Activated CD8-positive, alpha-beta memory T cell treated with anti-CD3 and anti-CD28 coated beads for 4 hours (primary cell): ENCODE results near the gene CIBAR2.

ENCODE experiments used
- DNase-seq, 2 donors: peaks; one replicate each; pipeline ENCODE4 v3.0.0-alpha.2; 2020; ENCODE audit warnings: low read depth in 2 of 2

Gene CIBAR2

DNA sequence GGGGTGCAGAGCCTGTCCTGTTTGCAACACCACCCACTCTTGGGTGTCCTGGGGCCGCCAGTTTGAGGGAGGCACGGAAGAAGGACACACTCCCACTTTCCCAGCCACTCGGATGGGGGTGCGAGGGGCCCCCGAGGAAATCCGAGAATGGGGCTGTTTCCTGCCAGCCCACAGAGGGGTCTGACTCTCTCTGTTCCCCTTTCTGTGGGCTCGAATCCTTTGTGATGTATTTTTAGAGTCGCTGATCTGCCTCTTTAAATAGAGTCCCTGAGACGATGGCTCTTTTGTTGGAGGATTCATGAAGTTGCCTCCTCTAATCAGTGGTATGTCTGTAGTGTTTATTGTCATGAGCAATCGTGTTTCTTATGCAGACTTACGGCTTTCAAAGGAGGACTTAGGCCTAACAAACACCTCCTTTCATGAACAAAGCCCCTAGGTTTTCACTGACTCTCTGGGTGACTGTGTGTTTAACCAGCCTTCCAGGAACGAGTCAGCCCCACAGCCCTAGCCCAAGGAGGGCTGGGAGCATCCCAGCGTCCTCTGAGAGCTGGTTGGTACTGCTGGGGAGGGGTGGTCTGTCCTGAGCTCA is 29.1 kb downstream of the CIBAR2 start:
- no peak for DNase-seq

DNA sequence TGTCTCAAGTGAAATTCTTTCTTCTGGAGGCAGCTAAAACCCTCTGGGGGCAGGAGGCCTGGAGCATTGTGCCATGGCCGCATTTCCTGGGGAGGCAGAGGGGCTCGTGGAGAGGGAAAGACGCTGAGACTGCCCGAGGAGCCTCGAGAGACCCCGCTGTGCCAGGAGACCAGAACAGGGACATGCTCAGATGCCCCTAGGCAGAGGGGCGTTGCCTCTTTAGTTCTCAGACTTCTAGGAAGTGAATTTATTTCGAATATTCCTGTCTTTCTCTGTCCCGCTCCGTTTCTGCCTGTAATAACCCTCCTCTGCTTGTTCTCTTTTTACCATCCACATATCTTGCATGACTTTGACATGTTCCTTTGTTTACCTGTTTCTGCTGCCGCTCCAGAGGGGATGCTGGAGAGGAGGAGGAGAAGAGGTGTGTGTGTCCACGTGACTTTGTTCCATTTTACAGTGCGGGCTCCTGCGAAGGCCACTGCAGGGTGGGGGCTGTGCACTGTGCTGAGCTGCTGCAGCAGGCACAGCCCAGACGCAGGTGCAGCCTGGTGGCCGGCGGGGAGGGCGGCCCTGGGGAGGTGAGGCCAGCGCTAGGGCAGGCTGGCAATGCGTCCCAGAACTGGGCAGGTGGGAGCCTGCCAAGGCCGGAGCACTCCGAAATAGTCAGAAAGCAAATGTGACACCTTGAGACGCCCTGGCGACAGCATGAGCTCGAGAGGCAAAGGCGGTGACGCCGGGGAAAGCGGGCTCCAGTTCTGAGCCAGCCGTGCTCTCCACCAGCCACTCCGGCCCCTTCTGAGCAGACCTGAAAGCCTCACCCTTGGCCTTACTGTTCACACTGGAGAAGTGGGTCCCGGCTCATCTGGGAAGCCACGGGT is 29.9 kb downstream of the CIBAR2 start:
- no peak for DNase-seq

DNA sequence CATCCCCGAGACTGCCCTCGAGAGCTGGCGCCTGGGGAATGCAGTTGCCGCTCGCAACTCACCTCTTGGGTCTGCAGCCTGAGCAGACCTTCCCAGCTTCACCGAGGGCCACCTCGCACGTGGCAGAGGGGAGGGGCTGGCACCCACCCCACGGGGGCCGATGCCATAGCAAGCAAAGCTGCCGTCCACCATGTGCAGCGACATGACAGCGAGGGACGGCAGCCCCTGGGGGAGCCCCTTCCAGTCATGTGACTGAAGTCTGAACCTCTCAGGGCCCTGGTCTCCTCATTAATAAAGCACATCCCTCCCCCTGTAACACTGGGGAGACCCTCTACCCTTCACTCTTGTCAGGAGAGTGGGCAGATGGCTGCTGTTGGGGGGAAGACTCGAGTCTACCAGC is 30.5 kb downstream of the CIBAR2 start:
- no peak for DNase-seq

DNA sequence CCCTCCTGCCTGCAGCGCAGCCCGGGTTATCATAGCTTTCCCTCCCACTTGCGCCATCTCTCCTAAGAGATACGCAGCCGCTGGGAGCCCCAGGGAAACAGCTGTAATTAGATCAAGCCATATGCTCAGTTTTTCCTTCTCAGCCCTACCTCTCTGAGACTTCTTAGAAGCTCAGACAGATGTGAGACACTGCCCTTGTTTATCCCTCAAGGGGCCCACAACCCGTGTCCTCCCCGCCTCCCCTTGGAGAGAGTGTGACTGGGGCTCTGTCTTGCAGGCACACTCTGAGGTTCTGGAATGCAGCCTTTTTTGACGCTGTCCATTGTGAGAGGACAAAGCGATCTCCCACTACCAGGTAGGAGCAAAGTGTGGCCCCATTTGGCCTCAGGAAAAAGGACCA is 31.2 kb downstream of the CIBAR2 start:
- no peak for DNase-seq

DNA sequence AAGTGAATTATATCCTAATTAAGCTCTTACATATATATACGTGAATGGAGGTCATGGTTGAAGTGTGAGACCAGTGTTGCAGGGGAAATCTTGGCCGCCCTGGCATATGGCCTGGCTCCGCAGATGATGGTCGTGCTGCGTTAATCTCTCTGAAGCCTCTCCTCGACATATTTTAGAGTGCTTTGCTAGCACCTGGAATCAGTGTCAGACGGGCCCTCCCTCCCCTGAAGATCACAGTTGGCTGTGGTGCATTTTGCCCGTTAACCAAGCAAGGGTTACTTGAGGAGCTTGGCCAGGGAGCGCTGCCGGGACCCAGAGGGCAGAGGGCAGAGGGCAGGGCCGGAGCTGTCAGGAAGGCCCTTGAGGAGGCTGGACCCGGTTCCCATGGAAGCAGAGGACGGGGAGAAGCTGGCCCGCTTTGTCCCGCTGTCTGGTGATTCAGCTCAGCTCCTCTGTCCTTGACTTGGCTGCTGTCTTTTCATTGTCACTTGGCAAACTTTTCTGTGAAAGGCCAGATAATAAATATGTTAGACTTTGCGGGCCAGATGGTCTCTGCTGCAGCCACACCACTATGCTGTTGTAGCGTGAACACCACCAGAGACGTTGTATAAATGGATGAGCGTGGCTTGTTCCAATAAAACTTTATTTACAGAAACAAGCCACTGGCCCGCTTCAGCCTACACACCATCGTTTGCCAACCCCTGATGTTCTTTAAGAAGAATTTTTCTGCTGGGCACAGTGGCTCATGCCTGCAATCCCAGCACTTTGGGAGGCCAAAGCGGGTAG is 32.3 kb downstream of the CIBAR2 start:
- DNase-seq: no peak

DNA sequence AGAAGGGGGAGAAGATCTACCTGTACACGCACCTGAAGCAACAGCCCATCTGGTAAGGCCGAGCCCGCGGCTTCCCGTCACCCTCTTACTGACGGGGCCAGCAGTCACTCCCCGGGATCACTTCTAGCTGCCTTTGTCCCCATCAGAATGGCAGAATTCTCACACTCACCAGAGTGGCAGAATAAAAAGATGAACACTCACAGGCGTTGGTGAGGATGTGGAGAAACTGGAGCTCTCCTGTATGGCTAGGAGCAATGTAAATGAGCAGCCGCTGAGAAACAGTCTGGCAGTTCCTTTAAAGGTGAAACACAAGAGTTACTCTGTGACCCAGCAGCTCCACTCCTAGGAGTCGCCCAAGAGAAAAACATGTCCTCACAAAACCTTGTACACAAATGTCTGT is 33.3 kb downstream of the CIBAR2 start:
- DNase-seq: no peak

DNA sequence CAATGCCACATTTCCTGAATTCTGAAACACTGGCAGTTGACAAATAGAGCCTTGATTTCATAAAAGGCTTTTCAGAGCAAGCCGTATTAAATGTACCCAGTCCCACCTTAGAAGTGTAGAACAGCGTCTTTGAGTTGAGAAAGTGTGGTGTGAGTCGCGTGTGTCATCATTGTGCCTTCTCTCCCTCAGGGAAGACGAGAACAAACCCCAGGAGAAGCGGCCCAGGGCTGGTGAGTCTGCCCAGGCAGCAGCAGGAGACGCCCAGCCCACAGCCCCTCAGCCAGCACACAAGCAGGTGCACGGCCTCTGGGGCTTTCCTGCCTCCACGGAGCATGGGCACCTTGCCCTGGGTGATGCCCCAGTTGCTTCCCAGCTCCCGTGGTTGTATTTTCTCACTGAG is 34.0 kb downstream of the CIBAR2 start:
- DNase-seq: no peak

DNA sequence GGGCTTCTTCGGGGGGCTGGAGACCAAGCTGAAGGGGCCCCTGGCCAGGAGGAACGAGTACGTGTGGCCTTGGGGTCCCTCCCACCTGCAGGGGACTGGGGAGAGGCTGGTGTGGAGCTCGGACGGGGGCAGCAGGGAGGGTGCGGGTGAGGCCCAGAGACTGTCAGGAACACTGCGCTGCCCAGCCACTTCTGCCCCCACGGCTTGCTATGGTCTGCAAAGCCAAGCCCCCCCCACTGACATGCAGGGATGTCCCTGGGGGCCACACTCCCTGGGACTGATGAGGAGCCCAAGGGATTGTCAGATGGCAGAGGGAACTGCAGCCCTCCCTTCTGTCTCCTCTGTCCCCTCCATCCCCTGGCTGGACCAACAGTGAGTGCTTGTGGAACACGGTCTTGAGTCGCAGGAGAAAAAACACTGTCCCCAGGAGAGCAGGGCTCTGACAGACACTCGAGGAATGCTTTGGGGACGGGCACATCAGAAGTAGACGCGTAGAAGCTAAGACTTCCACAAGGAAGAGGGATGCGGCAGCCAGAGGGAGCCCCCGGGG is 34.6 kb downstream of the CIBAR2 start:
- no peak for DNase-seq

DNA sequence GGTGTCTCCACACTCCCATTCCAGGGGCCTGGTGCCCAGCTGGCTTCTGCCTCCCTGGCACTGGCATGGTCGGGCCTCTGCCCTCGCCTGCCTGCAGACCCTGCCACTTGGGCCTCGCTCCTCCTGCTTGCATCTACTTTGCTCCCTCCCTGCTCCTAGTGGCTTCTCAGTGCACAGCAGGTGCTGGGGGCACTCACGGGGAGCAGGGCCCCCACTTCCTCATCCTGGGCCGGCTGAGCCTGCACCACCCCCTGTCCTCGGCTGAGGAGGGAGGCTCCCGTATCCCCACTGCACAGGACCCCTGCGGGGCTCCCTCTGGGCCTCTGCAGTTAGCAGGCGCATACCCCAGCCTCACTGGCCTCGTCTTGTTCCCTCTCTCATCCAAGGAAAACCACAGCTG is 35.2 kb downstream of the CIBAR2 start:
- DNase-seq: no peak

DNA sequence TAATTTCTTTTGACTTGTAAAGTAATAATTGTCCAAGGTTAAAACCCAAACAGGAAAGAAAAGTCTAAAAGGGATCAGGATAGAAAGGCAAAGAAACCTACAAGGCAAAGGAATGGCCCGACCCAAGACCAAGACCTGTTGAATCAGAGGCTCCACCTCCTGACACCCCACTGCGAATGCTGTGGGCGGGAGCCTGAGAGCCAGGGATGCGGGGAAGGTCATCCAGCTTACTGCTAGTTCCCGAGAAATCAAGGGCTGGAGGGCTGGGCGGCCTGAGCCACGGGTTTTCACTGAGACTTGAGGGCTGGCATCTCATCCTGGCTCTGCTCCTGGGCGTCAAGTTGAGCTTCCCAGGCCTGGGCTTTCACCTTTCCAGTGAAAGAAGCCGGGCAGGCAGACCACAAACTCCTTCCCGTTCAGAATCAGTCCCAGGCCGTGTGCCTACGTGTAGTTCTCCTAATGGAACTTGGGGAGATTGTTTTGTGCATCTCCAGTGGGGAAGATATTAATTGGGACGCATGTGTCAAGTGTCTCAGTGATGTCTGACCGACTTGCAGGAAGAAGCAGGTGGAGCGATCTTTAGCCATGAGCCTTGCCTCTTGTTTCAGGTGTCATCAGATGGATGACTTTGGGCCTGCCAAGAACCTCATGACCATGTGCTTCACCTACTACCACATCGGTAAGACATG is 36.9 kb downstream of the CIBAR2 start:
- no peak for DNase-seq

DNA sequence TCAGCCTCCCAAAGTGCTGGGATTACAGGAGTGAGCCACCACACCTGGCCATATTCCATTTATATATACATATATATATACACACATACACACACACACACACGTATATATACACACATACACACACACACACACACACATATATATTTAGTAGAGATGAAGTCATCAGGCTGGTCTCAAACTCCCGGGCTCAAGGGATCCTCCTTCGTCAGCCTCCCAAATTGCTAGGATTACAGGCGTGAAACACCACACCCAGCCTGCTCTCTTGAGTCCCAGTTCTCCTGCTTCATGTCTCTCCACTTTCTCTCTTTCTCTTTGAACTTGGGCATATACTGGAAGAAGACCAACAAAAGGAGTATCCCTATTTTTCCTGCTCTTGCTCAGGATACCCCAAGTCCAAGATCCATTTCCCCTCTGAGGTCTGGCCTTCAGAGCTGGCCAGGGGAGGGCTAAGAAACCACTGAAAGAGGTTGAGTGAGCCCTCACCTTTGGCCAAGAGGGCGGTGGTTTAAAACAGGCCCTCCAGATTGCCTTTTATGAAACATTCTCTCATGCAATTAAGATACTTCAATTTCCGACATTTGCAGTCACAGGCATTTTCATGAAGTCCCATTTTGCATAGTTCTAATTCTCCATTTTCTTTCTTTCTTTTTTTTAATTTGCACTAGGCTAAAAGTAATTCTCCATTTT is 37.9 kb downstream of the CIBAR2 start:
- no peak for DNase-seq

DNA sequence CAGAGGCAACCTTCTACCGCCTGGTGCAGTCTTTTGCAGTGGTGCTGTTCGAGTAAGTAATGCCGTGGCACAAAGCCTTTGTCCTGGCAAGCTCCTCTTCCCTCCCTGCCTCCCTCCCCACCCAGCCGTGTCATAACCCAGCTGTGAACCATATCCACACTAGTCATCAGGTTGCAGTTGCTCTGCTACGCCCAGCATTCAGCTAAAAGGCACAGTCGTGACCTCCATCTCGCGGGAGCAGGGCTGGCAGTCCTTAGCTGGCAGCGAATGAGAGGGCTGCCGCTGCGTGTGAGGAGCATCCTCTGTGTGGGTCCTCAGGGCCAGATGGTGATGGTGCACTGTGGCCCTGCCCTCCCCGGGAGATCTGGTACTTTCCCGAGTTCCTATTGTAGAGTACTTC is 39.3 kb downstream of the CIBAR2 start:
- DNase-seq: no peak

DNA sequence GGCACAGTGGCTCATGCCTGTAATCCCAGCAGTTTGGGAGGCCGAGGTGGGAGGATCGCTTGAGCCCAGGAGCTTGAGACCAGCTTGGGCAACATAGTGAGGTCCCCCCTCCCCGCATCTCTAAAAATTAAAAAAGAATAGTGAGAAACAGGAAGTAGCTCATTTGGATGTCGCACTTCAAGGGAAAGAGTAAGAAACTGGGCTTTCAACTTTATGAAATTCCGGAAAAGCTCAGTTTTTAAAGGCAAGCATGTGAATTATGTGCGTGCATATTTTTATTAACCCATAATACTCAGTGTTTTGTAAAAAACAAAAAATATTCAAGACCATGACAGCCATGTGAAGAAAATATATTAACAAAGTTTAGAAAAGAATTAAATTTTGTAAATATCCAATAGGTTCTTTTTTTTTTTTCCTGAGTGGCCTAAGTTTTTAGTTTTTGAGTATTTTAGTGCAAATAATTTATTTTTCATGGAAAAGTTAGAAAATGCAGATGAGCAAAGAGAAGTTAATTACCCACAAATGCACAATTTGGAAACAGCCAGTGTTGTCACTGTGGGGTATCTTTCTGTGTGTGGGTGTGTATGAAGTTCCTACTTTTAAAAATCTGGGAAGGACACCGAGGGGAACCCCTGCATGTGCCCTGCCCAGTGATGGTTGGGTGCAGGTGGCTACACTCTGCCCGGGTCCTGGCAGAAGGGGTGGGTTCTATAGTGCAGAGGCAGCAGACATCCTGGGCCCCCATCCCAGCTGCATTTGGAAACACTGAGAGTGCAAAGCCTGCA is 40.0 kb downstream of the CIBAR2 start:
- no peak for DNase-seq

DNA sequence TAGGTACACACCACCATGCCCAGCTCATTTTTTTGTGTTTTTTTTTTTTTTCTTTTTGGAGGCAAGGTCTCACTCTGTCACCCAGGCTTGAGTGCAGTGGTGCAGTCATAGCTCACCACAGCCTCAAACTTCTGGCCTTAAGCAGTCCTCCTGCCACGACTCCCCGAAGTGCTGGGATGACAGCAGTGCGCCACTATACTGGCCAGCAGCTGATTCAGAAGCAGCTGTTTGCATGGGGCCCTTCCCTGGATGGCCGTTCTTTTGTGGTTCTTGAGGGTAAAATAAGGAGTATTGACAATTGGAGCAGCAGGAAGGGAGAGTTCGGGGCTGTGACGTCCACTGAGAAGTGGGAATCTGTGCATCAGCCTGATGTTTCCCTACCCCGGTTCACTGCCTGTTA is 43.1 kb downstream of the CIBAR2 start:
- no peak for DNase-seq

DNA sequence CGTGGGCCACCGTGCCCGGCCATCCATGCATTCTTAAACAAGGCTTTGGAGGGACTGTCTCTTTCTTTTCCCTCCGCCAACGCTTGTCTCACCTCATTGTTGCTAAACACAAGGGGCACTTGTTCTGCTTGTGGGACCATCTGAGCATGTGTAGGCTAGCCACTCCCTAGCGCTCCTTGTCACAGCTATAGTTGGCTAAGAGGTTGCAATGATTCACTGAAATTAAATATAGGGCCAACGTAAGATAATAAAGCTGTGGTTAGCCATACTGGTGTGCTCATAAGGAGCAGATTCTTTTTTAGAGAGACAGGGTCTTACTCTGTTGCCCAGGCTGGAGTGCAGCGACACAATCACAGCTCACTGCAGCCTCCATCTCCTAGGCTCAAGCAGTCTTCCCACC is 43.5 kb downstream of the CIBAR2 start:
- DNase-seq: no peak

DNA sequence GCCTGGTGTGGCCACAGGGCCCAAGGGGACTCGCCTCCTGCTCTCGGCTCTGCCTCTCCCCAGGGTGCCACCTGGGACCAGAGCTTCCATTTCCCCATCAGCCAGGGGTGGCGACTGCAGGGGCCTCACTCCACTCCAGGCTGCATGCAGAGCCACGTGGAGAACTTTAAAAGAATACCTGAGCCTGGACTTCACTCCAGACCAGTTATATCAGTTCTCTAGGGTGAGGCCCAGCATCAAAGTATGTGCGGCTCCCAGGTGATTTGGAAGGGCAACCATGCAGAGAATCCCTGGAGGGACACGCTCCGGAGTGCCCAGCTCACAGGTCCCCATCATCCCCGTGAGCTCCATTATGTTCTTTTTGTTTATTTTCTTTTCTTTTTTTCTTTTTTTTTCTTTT is 44.8 kb downstream of the CIBAR2 start:
- no peak for DNase-seq

DNA sequence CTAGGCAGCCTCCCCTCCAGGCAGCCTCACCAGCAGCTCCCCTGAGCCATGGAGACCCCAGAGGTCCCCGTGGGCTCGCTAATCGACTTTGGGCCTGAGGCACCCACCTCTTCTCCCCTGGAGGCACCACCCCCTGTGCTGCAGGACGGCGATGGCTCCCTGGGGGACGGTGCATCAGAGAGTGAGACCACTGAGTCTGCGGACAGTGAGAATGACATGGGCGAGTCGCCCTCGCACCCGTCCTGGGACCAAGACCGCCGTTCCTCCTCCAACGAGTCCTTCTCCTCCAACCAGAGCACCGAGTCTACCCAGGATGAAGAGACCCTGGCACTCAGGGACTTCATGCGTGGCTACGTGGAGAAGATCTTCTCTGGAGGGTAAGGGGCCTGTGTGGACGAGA is 45.2 kb downstream of the CIBAR2 start:
- DNase-seq: no peak

DNA sequence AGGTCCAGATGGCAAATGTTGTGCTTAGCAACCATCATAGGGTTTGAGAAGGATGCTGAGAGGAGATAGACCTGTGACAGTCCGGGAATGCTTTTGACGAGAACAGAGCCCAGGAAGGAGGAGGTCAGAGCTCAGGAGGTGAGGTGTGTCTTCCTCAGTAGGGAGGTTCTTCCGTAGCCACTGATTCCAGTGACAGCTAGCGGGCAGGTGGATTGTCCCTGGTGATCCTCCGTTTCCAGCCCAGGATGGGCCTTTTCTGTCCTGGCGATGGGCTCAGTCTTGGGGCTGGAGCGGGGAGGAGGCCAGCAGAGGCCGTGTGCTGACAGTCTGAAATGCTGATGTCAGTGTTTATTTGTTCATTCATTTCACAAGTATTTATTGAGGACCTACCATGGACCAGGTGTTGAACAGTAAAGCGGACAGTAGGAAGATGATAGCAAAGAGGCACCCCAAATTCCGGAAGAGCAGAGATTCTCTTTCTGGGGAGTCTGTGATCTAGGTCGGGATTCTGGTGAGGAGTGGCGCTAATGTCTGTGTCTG is 45.9 kb downstream of the CIBAR2 start:
- no peak for DNase-seq

DNA sequence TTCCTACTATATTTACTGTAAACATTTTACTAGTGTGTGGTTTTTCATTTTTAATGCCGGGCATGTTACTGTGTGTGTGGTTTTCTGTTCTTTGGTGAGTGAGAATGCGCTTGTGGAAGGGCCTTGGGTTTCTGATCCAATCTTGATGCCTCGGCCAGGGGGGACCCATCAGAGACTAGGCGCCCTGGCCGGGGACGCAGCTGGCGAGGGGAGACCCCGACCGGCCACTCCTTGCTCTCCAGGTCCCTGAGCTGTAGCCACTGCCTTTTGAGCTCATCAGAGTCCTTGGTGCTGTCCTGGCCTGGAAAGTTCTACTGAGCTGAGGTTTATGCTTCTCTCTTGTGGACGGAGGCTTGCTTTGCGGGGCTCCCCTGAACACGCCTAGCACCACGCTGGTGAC is 47.2 kb downstream of the CIBAR2 start:
- no peak for DNase-seq

DNA sequence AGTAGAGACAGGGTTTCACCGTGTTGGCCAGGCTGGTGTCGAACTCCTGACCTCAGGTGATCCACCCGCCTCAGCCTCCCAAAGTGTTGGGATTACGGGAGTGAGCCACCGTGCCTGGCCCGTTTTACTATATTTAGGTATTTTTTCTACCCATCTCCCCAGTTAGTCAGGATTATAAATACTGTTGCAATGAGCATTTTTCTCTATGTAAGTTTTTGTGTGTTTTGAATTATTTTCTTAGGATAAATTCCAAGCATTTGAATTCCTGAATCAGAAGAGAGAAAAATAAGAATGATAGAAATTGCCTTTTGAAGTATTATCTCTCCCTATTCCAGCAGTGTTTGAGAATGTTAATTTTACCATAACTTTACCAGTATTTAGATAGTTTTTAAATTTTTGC is 48.1 kb downstream of the CIBAR2 start:
- DNase-seq: no peak
